Uterus (tissue), 2 donors: ENCODE results near the gene S100PBP.

ENCODE experiments used
- POLR2A ChIP-seq, 2 donors: fragments of 450-650 bp; IDR thresholded peaks; one replicate each; pipeline ENCODE4 v1.6.1; 2016; ENCODE audit warnings: antibody characterized with exemption in 2 of 2, mild to moderate bottlenecking in 1 of 2, moderate library complexity in 1 of 2
- TF ChIP-seq, protein P1 (sequence below), 4 experiments: fragments of 200-600 bp in 2 of 4; fragments of 450-650 bp in 2 of 4; sonication (generic) in 2 of 4; IDR thresholded peaks; one replicate each; pipeline ENCODE4 v1.5.1; 2016 to 2019; ENCODE audit warnings: antibody characterized with exemption in 4 of 4, mild to moderate bottlenecking in 2 of 4, moderate library complexity in 1 of 4

DNA sequence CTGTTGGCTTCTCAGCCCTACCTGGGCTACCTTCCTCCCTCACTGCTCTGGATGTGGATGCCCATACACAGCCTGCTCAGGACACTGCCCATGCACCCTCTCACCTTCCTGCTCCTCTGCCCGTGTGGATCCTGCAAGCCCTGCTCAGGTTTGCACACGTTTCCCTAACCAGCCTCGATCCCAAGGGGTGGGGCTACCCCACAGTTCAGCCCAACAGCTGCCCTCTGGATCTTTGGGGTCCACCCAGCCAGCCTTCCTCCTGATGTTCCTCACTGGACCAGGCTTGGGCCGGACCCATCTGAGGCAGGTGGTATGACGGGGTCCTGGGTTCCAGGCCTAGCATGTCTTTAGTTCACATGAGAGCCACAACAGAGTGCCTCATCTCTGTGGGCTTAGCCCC is 79.0 kb downstream of the S100PBP start:
- no peak for TF ChIP-seq POLR2A (IDR thresholded peaks at IDR 0.05)
- TF ChIP-seq, protein P1, sequence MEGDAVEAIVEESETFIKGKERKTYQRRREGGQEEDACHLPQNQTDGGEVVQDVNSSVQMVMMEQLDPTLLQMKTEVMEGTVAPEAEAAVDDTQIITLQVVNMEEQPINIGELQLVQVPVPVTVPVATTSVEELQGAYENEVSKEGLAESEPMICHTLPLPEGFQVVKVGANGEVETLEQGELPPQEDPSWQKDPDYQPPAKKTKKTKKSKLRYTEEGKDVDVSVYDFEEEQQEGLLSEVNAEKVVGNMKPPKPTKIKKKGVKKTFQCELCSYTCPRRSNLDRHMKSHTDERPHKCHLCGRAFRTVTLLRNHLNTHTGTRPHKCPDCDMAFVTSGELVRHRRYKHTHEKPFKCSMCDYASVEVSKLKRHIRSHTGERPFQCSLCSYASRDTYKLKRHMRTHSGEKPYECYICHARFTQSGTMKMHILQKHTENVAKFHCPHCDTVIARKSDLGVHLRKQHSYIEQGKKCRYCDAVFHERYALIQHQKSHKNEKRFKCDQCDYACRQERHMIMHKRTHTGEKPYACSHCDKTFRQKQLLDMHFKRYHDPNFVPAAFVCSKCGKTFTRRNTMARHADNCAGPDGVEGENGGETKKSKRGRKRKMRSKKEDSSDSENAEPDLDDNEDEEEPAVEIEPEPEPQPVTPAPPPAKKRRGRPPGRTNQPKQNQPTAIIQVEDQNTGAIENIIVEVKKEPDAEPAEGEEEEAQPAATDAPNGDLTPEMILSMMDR (IDR thresholded peaks at IDR 0.05) = no peak
